IPS-20b (cell line): ENCODE measurements around the gene CYB5B.
"Not testable (repeated sequence)": the region's sequence is repeated elsewhere in the genome, so short reads cannot be mapped to it uniquely, and the experiment has no call there.

Experiments
- H3K27ac ChIP-seq: one replicate; pipeline ENCODE4 v1.5.1; 2013; ENCODE audit warnings: low read length
- H3K27me3 ChIP-seq: 2 replicates; pipeline ENCODE4 v1.6.1; 2013; ENCODE audit warnings: mild to moderate bottlenecking, low read length, inconsistent platforms; ENCODE audit not compliant: insufficient read depth
- H3K36me3 ChIP-seq: 2 replicates; pipeline ENCODE4 v1.6.1; 2013; ENCODE audit warnings: low read depth, mild to moderate bottlenecking, inconsistent platforms, low read length, moderate library complexity; ENCODE audit not compliant: insufficient read depth
- H3K4me1 ChIP-seq: 2 replicates; pipeline ENCODE4 v1.6.1; 2013; ENCODE audit warnings: mild to moderate bottlenecking, control low read depth, inconsistent platforms, low read length, moderate library complexity; ENCODE audit not compliant: insufficient read depth
- H3K4me3 ChIP-seq: 2 replicates; pipeline ENCODE4 v1.5.1; 2013; ENCODE audit warnings: mild to moderate bottlenecking, low read length, inconsistent platforms
- H3K9ac ChIP-seq: 2 replicates; pipeline ENCODE4 v1.6.1; 2013; ENCODE audit warnings: low read depth, mild to moderate bottlenecking, inconsistent platforms, low read length, moderate library complexity
- H3K9me3 ChIP-seq: 2 replicates; pipeline ENCODE4 v1.6.1; 2013; ENCODE audit warnings: mild to moderate bottlenecking, low read depth, low read length, inconsistent platforms; ENCODE audit not compliant: insufficient read depth

Gene CYB5B

GRCh38 chr16:69411064-69411985, 13.1 kb upstream of the CYB5B start:
- H3K4me3 ChIP-seq = no peak overlapping the region
- no peak overlapping the region for H3K27ac ChIP-seq
- H3K9me3 ChIP-seq = no peaks in the 10 kb centered on the region
- no peaks in the 10 kb centered on the region for H3K4me1 ChIP-seq
- no peak overlapping the region for H3K9ac ChIP-seq
- no peaks in the 10 kb centered on the region for H3K36me3 ChIP-seq
- H3K27me3 ChIP-seq = no peaks in the 10 kb centered on the region

DNA sequence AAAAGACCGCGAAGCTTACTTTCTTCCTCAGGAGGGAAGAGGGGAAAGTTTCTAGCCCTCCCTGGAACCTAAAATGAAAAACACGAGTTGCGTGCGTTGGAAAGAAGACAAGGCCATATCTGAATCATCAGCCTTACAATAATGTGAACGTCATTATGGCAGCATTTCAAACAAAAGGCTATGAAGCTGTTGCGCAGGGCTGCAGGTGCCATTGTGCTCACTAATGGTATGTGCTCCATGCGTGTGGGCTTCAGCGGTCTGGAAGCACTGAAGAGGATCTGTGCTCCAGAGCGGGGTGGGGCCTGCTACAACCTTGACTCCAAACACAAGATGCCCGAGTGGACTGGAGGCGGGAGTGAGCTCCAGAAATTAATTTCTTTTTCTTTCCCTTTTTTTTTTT, 12.1 kb upstream of the CYB5B start:
- Histone ChIP-seq H3K36me3 (no peaks in the 10 kb centered on the region), H3K27ac (no peak overlapping the region), H3K4me1 (peaks cover under 1% of the 10 kb centered on the region; the same call in 1 of the 2 replicates), H3K27me3 (no peaks in the 10 kb centered on the region), H3K4me3 (no peak overlapping the region), H3K9ac (no peak overlapping the region), H3K9me3 (no peaks in the 10 kb centered on the region)

DNA sequence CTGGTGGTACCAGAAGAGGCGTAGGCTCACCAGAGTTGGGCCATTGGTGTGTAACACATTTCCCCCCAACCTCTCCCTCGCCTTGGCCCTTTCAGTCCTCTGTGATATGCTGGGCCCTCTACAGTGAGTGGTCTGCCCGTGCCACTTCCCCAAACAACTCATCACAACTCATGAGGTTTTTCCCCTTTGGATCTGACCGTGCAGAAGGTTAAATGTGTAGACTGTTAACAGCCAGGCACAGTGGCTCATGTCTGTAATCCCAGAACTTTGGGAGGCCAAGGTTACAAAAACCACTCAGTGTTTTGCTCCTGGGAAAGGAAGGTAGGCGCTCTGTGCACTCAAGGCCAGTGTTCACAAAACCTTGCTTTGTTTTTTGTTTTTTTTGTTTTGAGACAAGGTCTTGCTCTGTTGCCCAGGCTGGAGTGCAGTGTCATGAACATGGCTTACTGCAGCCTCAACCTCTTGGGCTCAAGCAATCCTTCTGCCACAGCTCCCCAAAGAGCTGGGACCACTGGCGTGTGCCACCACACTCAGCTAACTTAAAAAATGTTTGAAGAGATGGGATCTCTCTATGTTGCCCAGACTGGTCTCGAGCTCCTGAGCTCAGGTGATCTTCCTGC, 11.3 kb upstream of the CYB5B start:
- H3K9ac ChIP-seq = no peak overlapping the region
- H3K27me3 ChIP-seq = no peaks in the 10 kb centered on the region
- H3K4me3 ChIP-seq = no peak overlapping the region
- no peaks in the 10 kb centered on the region for H3K36me3 ChIP-seq
- H3K27ac ChIP-seq = no peak overlapping the region
- peaks cover 7% of the 10 kb centered on the region; the same call in 1 of the 2 replicates for H3K4me1 ChIP-seq
- no peaks in the 10 kb centered on the region for H3K9me3 ChIP-seq

DNA sequence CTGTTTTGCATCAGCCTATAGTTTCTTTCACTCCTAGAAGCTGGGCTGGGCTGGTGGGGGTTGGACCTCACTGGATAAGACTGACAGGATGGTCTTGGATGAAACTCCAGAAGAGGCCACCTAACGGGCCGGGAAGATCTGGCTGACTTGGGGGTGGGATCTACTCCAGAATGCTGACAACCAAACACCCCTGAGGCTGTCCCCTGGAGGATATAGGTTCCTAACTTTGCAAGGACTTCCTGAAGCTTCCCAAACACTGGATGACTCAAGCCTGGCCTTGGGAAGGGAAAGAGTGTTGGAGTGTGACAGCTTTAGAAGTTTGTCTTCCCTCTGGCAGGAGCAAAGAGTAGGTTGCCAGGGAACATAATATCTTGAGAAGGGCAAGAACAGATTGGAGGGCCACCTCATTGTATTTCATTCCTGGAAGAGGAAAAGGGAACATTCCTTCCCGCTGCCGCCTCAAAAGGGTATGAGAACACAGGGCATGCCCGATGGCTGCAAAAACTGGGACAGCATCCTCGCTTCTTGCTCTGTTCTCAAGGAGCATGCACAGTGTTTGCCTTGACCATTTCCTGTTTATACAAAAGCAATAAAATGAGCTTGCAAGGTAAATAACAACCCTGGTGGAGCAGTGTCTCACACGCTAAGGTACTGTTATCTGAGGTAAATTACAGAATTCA, 6.8 kb upstream of the CYB5B start:
- H3K9ac ChIP-seq = no peak overlapping the region
- H3K27ac ChIP-seq = no peak overlapping the region
- no peaks in the 10 kb centered on the region for H3K27me3 ChIP-seq
- H3K4me3 ChIP-seq = no peak overlapping the region
- H3K4me1 ChIP-seq = peaks cover 7% of the 10 kb centered on the region; the same call in 1 of the 2 replicates
- no peaks in the 10 kb centered on the region for H3K9me3 ChIP-seq
- no peaks in the 10 kb centered on the region for H3K36me3 ChIP-seq

DNA sequence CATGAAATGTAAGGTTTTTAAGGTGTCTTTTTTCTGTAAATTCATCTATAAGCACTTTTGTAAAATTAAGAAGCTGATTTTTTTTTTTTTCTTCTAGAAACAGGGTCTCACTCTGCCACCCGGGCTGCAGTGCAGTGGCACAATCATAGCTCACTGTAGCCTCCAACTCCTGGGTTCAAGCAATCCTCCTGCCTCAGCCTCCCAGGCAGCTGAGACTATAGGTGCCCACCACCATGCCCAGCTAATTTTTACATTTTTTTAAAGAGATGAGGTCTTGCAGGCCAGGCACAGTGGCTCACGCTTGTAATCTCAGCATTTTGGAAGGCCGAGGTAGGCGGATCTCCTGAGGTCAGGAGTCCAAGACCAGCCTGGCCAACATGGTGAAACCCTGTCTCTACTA, 4.5 kb upstream of the CYB5B start:
- Histone ChIP-seq H3K9ac (no peak overlapping the region), H3K27ac (no peak overlapping the region), H3K4me1 (peaks cover 7% of the 10 kb centered on the region; the same call in 1 of the 2 replicates), H3K4me3 (no peak overlapping the region), H3K36me3 (no peaks in the 10 kb centered on the region), H3K27me3 (no peaks in the 10 kb centered on the region), H3K9me3 (no peaks in the 10 kb centered on the region)

- no peak overlapping the region for H3K4me3 ChIP-seq
- peaks cover 4% of the 10 kb centered on the region; the same call in 1 of the 2 replicates for H3K4me1 ChIP-seq
These were observed 1.2 kb upstream of the CYB5B start for GRCh38 chr16:69423189-69423588.

GRCh38 chr16:69424935-69425784, 741 bp downstream of the CYB5B start:
- Histone ChIP-seq H3K27ac (peak overlapping the region; percentile 71), H3K4me1 (peaks cover 4% of the 10 kb centered on the region; the same call in 1 of the 2 replicates), H3K27me3 (no peaks in the 10 kb centered on the region), H3K9ac (peak overlapping the region; percentile 92), H3K9me3 (peaks cover 7% of the 10 kb centered on the region; the same call in 1 of the 2 replicates), H3K4me3 (peak overlapping the region; percentile 88), H3K36me3 (peaks cover 35% of the 10 kb centered on the region)

More at GRCh38 chr16:69423189-69423588, 1.2 kb upstream of the CYB5B start:
- Histone ChIP-seq H3K27me3 (no peaks in the 10 kb centered on the region), H3K9me3 (no peaks in the 10 kb centered on the region), H3K27ac (no peak overlapping the region), H3K36me3 (peaks cover 16% of the 10 kb centered on the region), H3K9ac (no peak overlapping the region)

GRCh38 chr16:69428652-69429051, 4.2 kb downstream of the CYB5B start:
- Histone ChIP-seq H3K9me3 (peaks cover 7% of the 10 kb centered on the region; the same call in 1 of the 2 replicates), H3K36me3 (peaks cover 63% of the 10 kb centered on the region), H3K27me3 (no peaks in the 10 kb centered on the region), H3K4me3 (no peak overlapping the region), H3K27ac (no peak overlapping the region), H3K4me1 (peaks cover 4% of the 10 kb centered on the region; the same call in 1 of the 2 replicates), H3K9ac (no peak overlapping the region)

- not testable (repeated sequence) for H3K4me3 ChIP-seq, H3K27me3 ChIP-seq, H3K4me1 ChIP-seq, H3K27ac ChIP-seq, H3K9me3 ChIP-seq, H3K9ac ChIP-seq
- H3K36me3 ChIP-seq = peaks cover 68% of the 10 kb centered on the region
These were observed 4.7 kb downstream of the CYB5B start for GRCh38 chr16:69429058-69429640.

DNA sequence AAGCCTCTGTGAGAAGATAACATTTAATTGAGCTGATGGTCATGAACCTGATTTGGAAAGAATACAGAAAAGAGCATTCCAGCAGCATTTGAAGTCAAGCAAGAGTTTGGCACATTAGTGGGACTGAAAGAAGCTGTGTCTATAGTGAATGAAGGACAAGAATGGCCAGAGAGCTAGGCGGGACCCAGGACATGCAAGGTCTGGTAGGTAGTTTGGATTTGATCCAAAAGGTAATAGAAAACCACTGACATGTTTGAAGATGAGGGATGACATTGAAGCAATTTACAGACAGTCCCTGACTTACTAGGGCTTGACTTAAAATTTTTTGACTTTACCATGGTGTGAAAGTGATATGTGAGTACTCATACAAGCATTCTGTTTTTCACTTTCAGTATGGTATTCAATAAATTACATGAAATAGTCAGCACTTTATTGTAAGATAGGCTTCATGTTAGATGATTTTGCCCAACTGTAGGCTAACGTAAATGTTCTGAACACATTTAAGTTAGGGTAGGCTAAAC, 7.6 kb downstream of the CYB5B start:
- Histone ChIP-seq H3K9me3 (peaks cover 7% of the 10 kb centered on the region; the same call in 1 of the 2 replicates), H3K9ac (no peak overlapping the region), H3K4me3 (no peak overlapping the region), H3K27ac (no peak overlapping the region), H3K27me3 (no peaks in the 10 kb centered on the region), H3K4me1 (no peaks in the 10 kb centered on the region), H3K36me3 (peaks cover 70% of the 10 kb centered on the region)
